ENCODE measurements around the gene AOPEP.
"Not testable (repeated sequence)": the region's sequence is repeated elsewhere in the genome, so short reads cannot be mapped to it uniquely, and the experiment has no call there.

The AOPEP gene

GRCh38 chr9:94927762-94928670, 201.5 kb downstream of the AOPEP start:
- ATAC-seq = no peak
- Mint-ChIP-seq H3K4me3 (no peak overlapping the region), H3K9me3 (no peaks in the 10 kb centered on the region), H3K27ac (no peak overlapping the region), H3K36me3 (no peaks in the 10 kb centered on the region), H3K4me1 (no peaks in the 10 kb centered on the region)
- no peak for DNase-seq (ENCODE audit: low spot score in 2 of 2)

DNA sequence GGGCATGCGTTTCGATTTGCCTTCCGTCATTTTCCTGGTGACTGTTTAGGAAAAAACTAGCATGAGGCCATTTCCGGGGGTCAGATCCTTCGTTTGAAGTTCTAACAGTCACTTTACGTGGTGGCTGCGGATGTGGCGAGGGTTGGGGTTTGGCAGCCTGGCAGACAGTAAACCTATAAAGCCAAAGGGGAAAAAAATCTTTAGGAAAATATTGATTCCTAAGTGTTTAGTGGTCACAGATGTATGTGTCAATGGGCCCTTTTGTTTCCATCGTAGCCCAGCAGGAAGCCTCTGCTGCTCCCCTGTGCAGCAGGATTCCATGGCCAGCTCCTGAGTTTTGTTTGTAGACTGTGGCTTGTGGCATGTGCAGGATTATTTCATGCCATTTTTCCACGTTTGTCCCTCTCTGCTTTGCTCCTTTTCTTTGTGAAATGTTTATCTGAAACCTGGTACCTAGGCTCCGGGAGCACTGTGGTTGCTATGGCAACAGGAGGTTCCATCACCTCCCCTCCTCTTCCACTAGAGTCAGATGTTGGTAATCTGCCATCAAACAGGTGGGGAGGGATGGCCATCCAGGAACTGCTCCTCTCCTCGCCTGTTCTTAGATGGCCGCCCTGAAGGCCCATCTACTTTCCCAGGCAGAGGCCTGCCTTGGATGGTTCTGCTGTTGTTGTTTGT, 202.3 kb downstream of the AOPEP start:
- Mint-ChIP-seq H3K27ac (no peak overlapping the region), H3K4me3 (no peak overlapping the region), H3K4me1 (no peaks in the 10 kb centered on the region), H3K36me3 (no peaks in the 10 kb centered on the region), H3K9me3 (no peaks in the 10 kb centered on the region)
- ATAC-seq = no peak
- no peak for DNase-seq (ENCODE audit: low spot score in 2 of 2)

DNA sequence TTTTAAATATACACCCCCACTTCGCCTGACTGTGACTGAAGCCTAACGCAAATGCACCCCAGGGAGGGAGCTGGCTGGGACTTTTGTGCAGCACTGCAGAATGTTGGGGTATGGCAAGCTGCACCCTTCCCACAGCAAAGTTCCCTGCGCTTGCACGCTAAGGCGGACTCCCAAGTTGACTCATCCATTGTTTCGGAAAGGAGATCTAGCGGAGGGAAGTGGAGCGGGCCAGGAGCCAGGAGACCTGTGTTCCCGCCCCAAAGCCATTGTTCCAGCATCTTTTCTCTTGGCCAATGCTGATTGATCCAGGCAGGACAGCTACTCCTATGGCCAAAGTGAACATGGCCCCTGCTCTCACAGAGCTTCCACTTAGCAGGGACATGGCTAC, 202.9 kb downstream of the AOPEP start:
- Mint-ChIP-seq H3K9me3 (no peaks in the 10 kb centered on the region), H3K4me3 (no peak overlapping the region), H3K4me1 (no peaks in the 10 kb centered on the region), H3K27ac (no peak overlapping the region), H3K36me3 (no peaks in the 10 kb centered on the region)
- ATAC-seq = no peak
- no peak for DNase-seq (ENCODE audit: low spot score in 2 of 2)

DNA sequence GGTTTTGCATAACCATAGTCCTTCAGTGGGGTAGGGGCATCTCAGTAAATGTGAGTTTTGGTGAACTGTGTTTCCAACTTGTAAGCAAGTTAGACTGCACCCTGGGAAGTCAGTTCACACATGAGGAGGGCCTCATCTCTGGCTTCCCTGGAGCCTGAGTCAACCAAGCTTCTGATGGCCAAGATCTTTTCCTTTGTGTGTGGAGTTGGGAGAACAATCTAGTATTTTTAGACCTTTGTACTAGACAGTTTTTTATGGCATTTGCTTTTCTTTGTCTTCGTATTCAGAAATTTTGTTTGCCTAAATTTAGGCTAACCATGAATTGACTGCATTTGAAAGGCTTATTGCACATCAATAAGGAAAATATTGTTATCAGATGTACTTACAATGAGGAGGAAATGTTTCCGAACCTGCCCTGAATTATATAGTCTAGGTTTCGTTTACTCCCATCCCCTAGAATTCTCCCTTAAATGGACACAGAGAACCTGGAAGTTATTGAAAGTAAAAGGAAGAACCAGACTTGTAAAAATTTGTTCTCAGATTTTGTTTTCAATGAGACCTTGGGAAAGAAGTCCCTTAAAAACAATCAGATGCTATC, 204.6 kb downstream of the AOPEP start:
- Mint-ChIP-seq H3K9me3 (no peaks in the 10 kb centered on the region), H3K36me3 (no peaks in the 10 kb centered on the region), H3K27ac (no peak overlapping the region), H3K4me3 (no peak overlapping the region), H3K4me1 (peaks cover 6% of the 10 kb centered on the region)
- ATAC-seq (no peak), DNase-seq (ENCODE audit: low spot score in 2 of 2) (no peak)

DNA sequence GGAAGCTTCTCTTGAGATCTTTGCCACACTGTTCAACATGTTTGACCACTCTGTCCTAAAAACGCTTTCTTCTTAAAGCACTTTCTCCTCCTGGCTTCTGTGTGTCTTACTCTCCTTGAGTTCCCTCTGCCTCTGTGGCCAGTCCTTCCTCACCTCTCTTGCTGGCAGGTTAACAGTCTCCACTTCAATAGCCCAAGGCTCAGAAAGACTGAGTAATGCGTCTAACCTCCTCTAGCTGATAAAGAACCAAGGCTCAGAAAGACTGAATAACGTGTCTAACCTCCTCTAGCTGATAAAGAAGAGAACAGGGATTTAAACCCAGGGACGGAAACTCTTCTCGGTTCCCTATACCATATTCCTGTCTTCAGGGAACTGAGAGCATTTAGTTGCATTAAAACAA, 205.2 kb downstream of the AOPEP start:
- H3K9me3 Mint-ChIP-seq = no peaks in the 10 kb centered on the region
- no peak for DNase-seq (ENCODE audit: low spot score in 2 of 2)
- H3K4me3 Mint-ChIP-seq = no peak overlapping the region
- H3K27ac Mint-ChIP-seq = no peak overlapping the region
- ATAC-seq = no peak
- no peaks in the 10 kb centered on the region for H3K36me3 Mint-ChIP-seq
- H3K4me1 Mint-ChIP-seq = peaks cover 7% of the 10 kb centered on the region

DNA sequence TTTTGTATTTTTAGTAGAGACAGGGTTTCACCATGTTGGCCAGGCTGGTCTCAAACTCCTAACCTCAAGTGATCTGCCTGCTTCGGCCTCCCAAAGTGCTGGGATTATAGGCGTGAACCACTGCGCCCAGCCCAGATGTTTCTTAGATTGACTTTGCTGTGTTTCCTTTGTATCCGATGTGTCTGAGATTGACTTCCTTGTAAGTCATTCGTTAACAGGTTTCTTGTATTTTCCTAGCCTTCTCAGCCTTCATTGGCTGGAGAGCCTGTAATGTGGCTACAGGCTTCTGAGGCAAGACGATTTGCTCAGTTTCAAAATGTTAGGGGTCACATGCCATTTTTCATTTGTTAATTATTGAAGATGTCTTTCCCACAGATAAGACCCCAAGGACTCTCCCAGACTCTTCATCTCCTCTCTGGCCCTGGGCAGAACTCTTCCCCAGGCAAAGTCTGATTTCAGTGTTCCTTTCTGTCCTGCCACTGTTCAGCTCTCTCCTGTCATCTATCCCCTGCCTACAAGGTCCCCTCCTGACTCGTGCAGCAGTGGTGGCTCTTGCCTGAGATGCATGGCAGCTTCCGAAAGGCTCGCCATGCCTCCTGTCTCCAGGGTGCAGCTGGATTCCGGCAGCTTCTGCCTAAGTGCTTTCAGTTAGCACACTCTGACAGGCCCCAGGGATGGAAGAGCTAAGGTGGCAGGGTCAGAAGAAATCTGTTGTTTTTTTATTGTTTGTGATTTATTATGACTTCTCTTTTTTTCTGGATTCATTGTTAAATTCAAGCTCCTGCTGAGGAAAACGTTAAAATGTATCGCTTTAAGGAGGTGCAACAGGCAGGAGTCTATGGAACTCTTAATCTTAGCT, 206.4 kb downstream of the AOPEP start:
- Mint-ChIP-seq H3K27ac (no peak overlapping the region), H3K36me3 (no peaks in the 10 kb centered on the region), H3K4me1 (peaks cover 7% of the 10 kb centered on the region), H3K4me3 (no peak overlapping the region), H3K9me3 (no peaks in the 10 kb centered on the region)
- DNase-seq (ENCODE audit: low spot score in 2 of 2) = no peak
- no peak for ATAC-seq

DNA sequence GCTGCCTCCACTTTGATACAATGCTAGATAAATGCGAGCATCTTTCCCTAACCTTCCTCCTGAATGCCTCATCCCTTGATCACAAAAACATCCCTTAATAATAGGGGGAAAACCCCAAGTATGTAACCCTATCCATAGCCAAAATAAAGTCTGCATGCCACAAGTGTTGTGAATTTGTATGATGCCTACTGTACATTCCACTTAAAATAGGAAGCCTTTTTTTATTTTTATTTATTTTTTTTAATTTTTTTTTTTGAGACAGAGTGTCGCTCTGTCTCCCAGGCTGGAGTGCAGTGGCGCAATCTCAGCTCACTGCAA, 207.0 kb downstream of the AOPEP start:
- H3K36me3 Mint-ChIP-seq = no peaks in the 10 kb centered on the region
- H3K4me1 Mint-ChIP-seq = peaks cover 7% of the 10 kb centered on the region
- DNase-seq (ENCODE audit: low spot score in 2 of 2) (no peak), ATAC-seq (no peak)
- H3K27ac Mint-ChIP-seq = no peak overlapping the region
- H3K9me3 Mint-ChIP-seq = no peaks in the 10 kb centered on the region
- no peak overlapping the region for H3K4me3 Mint-ChIP-seq

- H3K36me3 Mint-ChIP-seq = no peaks in the 10 kb centered on the region
- no peaks in the 10 kb centered on the region for H3K9me3 Mint-ChIP-seq
- ATAC-seq = no peak
Observed at GRCh38 chr9:94934816-94935328, 208.4 kb downstream of the AOPEP start.

GRCh38 chr9:94935396-94935795, 208.9 kb downstream of the AOPEP start:
- H3K9me3 Mint-ChIP-seq = no peaks in the 10 kb centered on the region
- peak overlapping the region; percentile 16 for H3K27ac Mint-ChIP-seq
- ATAC-seq (no peak), DNase-seq (ENCODE audit: low spot score in 2 of 2) (no peak)
- no peak overlapping the region for H3K4me3 Mint-ChIP-seq
- H3K4me1 Mint-ChIP-seq = peaks cover 7% of the 10 kb centered on the region
- no peaks in the 10 kb centered on the region for H3K36me3 Mint-ChIP-seq

More at GRCh38 chr9:94934816-94935328, 208.4 kb downstream of the AOPEP start:
- Mint-ChIP-seq H3K4me3 (no peak overlapping the region), H3K27ac (no peak overlapping the region), H3K4me1 (peaks cover 7% of the 10 kb centered on the region)
- DNase-seq (ENCODE audit: low spot score in 2 of 2) = no peak

- H3K9me3 Mint-ChIP-seq = no peaks in the 10 kb centered on the region
- H3K27ac Mint-ChIP-seq = peak overlapping the region; percentile 16
- ATAC-seq (no peak), DNase-seq (ENCODE audit: low spot score in 2 of 2) (no peak)
- no peak overlapping the region for H3K4me3 Mint-ChIP-seq
- H3K36me3 Mint-ChIP-seq = no peaks in the 10 kb centered on the region
- peaks cover 13% of the 10 kb centered on the region for H3K4me1 Mint-ChIP-seq
Observed at GRCh38 chr9:94936419-94936818, 209.9 kb downstream of the AOPEP start.

DNA sequence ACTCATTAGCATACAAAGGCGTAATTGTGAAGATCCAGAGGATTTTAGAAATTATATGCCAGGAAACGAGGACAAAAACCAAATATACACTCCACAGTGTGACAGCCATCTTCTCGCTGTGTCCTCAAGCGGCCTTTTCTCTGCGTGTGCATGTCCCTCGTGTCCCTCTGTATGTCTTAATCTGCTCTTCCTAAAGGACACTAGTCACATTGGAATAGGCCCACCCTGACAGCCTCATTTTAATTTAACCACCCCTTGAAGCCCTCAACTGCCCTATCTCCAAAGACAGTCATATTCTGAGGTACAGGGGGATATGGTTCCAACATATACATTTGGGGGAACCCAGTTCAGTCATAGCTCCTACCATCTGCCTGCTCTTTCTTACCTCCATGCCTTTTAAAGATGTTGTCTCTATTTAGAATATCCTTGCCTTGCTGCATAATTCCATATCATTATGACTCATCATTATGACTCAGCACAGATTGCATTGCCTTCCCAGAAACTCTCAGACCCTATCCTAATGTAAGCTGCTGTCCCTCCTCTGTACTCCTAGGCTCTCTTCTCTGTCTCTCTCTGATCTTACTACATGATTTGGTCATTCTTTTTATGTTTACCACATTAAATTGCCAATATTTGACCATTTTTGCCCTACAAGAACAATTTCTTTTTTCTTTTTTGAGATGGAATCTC, 210.9 kb downstream of the AOPEP start:
- no peaks in the 10 kb centered on the region for H3K9me3 Mint-ChIP-seq
- DNase-seq (ENCODE audit: low spot score in 2 of 2) (no peak), ATAC-seq (no peak)
- H3K36me3 Mint-ChIP-seq = no peaks in the 10 kb centered on the region
- H3K27ac Mint-ChIP-seq = no peak overlapping the region
- peaks cover 13% of the 10 kb centered on the region for H3K4me1 Mint-ChIP-seq
- no peak overlapping the region for H3K4me3 Mint-ChIP-seq

DNA sequence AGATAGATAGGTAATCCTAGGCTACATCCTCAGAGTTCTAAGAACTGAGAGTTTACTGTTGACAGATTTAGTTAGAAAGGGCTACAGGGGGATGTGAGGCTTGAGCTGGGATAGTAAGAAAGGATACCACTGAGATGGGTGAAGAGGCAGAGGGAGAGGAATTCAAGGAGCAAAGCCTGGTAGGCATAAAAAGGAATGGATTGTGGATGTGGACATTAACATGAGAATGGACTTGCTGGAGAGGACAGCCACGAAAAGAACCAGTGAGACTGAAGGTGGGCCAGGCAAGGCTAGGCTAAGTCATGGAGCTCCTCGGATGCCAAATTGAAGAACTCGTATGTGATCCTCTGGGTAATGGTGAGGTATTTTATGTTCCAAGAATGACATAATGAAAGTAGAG, 211.9 kb downstream of the AOPEP start:
- DNase-seq (ENCODE audit: low spot score in 2 of 2) = no peak
- Mint-ChIP-seq H3K9me3 (no peaks in the 10 kb centered on the region), H3K27ac (no peak overlapping the region), H3K36me3 (no peaks in the 10 kb centered on the region), H3K4me3 (no peak overlapping the region), H3K4me1 (peaks cover 13% of the 10 kb centered on the region)
- ATAC-seq = no peak

GRCh38 chr9:94940296-94940695, 213.8 kb downstream of the AOPEP start:
- H3K4me1 Mint-ChIP-seq = peaks cover 13% of the 10 kb centered on the region
- not testable (repeated sequence) for ATAC-seq; H3K27ac Mint-ChIP-seq; H3K9me3 Mint-ChIP-seq; H3K4me3 Mint-ChIP-seq; DNase-seq (ENCODE audit: low spot score in 2 of 2); H3K36me3 Mint-ChIP-seq

GRCh38 chr9:94941211-94941875, 214.8 kb downstream of the AOPEP start:
- H3K27ac Mint-ChIP-seq = peak overlapping the region; percentile 60
- peaks cover 6% of the 10 kb centered on the region for H3K4me1 Mint-ChIP-seq
- no peak overlapping the region for H3K4me3 Mint-ChIP-seq
- no peaks in the 10 kb centered on the region for H3K9me3 Mint-ChIP-seq
- H3K36me3 Mint-ChIP-seq = no peaks in the 10 kb centered on the region
- DNase-seq (ENCODE audit: low spot score in 2 of 2) (no peak), ATAC-seq (no peak)
